Non-pigmented ciliary epithelial cell (primary cell): ENCODE measurements around the gene KLK1.
"Not testable (repeated sequence)": the region's sequence is repeated elsewhere in the genome, so short reads cannot be mapped to it uniquely, and the experiment has no call there.

Source experiments
- DNase-seq: peaks from one replicate; pipeline ENCODE4 v3.0.0-alpha.2; 2010; ENCODE audit warnings: low read depth

KLK1 gene

DNA sequence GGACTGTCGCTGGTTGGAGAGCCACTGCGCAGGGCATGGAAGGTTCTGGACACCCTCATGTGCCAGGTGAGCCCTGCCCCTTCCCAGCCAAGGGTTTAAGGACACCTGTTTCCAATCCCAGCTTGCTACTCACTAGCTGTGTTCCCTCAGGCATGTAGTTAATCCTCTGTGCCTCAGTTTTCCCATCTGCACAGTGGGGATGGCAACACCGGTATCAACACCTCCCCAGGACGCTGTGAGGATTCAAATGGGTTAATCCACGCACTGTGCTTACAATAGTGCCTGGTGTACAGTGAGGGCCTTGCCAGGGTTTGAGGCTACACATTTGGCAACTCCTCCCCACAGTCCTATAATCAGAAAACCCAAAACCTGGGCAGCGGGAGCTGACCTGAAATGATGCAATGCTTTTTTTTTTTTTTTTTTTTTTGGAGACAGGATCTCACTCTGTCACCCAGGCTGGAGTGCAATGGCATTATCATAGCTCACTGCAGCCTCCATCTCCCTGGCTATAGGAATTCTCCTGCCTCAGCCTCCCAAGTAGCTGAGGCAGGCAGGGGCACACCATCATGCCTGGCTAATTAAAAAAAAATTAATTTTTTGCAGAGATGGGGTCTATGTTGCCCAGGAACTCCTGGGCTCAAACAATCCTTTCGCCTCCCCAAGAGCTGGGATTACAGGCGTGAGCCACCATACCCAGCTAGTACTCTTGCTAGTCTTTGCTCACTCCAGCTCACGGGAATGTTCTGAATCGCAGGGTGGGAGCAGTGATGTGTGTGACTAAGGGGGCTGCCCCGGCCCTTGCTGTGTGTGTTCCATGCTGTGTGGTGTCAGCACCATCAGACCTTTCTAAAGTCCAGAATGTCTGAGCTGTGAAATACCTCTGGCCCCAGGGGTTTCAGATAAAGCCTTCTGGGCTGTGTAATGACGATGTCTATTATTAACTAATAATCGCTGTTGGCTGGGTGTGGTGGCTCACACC, 31.0 kb downstream of the KLK1 start:
- no peak for DNase-seq

DNA sequence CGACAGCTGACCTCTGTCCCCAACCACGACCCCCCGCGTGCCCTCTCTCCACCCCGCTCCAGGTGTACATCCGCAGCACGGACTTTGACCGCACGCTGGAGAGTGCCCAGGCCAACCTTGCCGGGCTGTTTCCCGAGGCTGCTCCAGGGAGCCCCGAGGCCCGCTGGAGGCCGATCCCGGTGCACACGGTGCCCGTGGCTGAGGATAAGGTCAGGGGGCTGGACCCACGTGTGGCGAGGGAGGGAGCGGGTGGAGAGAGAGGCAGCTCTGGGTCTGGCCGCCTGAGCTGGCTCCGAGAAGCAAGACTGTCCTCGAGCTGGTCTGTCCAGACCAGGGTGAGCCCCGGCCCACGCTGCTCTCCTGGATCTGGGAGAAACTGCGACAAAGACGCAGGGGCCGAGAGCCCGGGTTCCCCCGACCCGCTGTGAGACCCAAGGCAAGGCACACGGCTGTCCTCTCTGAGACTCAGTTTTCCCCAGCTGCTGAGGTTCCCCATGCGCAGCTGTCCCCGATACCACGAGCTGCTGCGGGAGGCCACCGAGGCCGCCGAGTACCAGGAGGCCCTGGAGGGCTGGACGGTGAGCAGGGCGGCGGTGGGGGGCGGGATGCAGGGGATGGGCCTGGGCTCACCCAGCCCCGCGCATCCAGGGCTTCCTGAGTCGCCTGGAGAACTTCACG, 31.9 kb downstream of the KLK1 start:
- no peak for DNase-seq

DNA sequence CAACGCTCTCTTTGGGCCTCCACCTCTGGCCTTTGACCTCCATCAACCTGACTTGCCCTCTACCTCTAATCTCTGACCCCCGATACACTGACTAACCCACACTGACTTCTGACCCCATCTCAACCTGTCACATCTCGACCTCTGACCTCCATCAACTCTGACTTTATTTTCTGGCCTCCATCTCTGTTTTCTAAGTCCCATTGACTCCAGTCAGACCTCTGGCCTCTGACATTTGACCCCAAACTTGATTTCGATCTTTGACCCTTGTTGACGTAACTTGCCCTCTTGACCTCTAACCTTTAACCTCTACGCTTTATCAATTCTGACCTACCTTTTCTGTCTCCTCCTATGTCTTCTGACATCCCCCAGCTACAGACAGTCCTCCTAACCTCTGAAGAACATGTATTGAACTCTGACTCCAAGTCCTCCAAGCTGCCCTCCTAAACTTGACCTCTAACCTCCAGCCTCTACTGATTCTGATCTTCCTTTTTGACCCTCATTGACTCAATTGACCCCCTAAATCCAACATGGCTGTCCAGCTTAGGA, 32.6 kb downstream of the KLK1 start:
- no peak for DNase-seq

DNA sequence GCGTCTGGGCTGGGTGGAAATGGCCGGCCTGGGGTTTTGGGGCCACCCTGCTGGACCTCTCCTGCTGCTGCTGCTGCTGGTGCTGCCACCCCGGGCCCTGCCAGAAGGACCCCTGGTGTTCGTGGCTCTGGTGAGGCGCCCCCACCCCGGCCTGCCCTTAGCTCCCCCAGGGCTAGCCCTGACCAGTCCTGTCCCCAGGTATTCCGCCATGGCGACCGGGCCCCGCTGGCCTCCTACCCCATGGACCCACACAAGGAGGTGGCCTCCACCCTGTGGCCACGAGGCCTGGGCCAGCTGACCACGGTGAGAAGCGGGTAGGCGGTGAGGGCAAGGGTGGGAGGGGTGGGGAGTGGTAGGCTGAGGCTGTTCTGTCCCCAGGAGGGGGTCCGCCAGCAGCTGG, 33.2 kb downstream of the KLK1 start, which contains the start of gene ACP4:
ACP4 (plus strand) TSS at position 20 of the 400 bp plus-strand sequence; CDS start at position 20, 0 bp downstream.
- no peak for DNase-seq

DNA sequence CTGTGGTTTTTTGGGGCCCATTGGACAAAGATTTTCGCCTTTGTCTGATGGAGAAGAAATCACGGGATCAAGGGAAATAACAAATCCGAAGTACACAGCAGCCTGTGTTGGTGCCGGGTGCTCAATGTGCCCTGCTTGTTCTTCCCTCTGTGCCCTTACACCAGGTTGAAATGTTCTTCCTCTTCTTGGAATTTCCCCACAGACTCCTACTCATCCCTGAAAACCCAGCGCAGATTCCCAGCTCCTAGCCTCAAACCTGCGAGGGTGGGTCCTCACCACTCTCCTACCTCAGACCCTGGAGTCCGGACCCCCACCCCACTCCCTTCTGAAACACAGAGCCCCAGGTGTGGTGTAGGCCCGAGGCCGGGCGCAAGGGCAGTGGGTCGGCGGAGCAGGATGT, 38.3 kb downstream of the KLK1 start:
- no peak for DNase-seq

DNA sequence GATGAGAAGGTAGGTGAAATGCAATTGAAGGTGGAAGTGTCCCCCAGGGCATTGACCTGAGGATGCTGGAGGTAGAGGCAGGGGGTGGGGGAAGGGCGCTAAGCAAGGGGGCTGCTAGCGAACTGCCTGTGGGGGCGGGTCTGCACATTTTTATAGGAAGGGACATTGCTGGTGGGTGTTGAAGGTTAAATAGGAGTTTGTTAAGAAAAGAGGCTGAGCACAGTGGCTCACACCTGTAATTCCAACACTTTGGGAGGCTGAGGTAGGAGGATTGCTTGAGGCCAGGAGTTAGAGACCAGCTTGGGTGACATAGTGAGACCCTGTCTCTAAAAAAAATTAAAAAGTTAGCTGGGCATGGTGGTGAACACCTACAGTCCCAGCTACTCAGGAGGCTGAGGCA, 38.9 kb downstream of the KLK1 start:
- no peak for DNase-seq

DNA sequence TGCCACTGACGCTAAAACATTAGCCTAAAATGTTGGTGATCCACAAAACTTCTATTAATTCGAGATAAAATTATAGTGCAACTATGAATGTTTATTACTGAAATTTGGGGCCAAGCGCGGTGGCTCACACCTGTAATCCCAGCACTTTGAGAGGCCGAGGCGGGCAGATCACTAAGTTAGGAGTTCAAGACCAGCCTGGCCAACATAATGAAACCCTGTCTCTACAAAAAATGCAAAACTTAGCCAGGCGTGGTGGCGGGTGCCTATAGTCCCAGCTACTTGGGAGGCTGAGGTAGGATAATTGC, 39.8 kb downstream of the KLK1 start:
- not testable (repeated sequence) for DNase-seq

DNA sequence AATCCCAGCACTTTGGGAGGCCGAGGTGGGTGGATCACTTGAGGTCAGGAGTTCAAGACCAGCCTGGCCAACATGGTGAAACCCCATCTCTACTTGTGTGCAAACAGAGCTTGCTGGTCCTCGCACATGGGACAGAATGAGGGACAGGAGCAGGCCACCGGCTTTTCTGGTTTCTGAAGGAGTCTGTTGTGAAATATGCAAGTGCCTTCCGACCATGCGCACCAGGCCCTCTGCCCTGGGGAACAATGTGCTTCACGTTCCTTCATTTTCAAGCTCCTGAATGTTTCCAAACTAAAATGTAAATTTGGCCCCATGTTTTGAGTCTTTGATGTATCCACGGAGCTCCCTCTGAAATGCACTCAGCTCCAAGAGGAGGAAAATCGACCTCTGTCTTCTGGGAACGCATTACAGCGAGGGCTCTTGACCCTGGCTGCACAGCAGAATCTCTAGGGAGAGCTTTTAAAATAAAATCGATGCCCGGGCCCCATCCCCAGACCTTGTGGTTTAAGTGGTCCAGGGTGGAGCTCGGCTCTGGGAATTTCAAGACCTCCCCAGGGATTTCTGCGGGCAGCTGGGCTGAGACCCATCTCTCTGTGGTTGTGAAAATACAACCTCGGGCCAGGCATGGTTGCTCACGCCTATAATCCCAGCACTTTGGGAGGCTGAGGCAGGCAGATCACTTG, 42.7 kb downstream of the KLK1 start:
- no peak for DNase-seq

DNA sequence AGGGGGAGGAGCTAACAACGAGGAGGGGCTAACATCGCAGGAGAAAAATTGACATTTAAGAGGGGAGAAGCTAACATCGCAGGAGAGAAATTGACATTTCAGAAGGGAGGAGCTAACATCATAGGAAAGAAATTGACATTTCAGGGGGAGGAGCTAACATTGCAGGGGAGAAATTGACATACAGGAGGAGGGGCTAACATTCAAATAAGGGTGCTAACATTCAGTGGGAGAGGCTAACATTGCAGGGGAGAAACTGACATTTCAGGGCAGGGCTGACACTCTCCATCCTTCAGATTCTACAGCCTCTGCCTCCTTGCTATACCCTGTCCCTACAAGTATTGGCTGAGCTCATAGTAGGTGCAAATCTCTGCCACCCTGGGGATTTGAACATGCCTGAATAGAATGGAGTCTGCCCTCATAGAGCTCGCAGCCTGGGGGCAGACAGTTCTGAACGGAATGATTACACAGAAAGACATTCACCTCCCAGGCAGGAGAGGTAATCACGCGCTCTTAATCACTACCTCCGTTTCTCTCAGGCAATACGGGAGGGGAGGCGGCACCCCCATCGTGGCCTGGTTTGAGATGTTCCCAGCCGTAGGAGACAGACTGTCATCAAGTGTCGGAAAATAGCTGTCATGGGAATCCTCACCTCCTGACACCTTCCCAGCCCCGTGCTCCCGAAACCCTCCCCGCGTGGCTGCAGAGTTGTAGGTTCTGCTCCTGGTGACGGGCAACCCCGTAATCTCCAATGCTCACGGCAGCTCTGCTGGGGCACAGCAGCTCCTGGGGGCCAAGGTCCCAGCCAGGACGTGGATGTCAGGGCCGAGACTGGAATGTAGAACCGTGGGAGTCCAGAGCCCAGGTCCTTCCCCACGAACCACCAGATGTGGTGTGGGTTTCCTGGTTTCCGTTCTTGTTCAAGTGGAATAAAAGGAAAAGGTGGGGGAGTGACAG, 43.8 kb downstream of the KLK1 start:
- DNase-seq, result no peak

DNA sequence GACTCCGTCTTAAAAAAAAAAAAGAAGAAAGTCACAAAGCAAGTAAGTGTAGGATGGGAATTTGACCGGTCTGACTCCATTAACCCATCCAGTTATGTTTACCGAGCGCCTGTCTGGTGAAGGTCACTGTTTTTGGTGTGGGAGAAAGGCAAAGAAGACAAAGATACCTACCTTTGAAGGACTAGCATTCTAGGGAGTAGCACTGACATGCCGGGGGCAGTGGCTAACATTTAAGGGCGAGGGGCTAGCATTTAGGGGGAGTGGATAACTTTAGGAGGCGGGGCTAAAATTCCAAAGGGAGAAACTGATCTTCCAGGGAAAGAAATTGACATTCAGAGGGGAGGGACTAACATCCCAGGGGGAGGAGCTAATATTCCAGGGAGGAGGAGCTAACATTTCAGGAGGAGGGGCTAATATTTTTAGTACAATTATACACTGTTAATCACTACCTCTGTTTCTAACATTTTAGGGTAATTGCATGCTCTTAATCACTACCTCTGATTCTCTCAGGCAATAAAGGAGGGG, 44.6 kb downstream of the KLK1 start:
- no peak for DNase-seq

DNA sequence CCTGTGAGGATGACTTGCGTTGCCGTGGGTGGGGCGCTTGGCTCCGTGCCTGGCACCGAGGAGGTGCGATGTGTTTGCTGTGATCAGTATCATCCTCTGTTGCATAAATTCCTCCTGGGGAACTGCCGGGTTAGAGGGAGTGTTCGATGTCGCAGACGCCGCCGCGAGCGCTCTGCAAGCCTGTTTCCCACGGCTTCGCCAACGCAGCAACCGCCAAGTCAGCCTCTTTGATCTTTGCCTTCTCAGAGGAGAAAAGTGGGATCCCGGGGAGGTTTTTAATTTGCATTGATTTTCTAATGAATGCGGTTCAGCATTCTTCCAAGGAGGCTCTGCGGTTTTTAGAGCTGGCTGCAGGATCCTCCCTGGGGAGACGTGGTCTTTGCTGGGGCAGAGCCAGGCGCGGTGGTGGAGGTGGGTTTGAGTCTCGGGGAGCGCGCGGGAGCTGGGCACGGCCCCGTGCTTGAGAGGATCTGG, 45.7 kb downstream of the KLK1 start:
- DNase-seq, result no peak

DNA sequence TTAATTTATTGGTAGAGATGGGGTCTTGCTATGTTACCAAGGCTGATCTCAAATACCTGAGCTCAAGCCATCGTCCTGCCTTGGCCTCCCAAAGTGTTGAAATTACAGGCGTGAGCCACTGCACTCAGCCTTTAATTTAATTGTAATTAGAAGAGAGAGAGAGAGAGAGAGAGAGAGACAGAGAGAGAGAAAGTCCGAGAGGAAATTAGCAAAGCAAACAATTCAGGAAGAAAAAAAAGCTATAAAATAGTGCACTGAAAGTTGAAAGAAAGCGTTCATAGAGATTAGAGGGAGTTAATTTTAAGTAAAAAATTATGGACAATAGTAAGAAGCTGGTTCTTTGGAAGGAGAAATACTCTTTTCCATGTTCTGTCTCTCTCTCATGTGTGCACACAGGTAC, 46.3 kb downstream of the KLK1 start:
- no peak for DNase-seq

DNA sequence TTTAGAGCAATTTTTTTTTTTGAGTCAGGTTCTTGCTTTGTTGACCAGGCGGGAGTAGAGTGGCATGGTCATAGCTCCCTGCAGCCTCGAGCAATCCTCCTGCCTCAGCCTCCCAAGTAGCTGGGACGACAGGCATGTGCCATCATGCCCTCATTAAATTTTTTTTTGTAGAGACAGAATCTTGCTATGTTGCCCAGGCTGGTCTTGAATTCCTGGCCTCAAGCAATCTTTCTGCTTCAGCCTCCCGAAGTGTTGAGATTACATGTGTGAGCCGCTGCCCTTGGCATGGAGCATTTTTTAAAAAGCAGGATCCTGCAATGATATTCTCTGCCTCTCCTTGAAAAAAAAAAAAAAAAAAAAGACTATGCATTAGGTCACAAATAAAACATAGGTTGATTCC, 47.5 kb downstream of the KLK1 start:
- no peak for DNase-seq

DNA sequence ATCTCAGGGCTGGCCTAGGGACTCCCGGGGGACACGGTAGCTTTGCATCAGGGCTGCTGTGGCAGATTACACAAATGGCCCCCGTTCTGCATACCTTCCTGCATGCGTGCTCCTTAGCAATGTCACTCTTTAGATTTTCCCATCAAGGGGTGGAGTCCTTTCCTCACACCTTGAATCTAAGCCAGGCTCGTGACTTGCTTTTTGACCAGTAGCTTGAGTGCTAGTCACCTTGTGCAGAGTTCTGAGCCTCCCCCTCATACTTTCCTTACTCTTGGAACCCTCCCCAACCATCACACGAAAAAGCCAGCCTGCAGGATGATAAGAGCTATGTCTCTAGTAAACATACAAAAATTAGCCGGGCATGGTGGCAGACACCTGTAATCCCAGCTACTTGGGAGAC, 50.1 kb downstream of the KLK1 start:
- not testable (repeated sequence) for DNase-seq

DNA sequence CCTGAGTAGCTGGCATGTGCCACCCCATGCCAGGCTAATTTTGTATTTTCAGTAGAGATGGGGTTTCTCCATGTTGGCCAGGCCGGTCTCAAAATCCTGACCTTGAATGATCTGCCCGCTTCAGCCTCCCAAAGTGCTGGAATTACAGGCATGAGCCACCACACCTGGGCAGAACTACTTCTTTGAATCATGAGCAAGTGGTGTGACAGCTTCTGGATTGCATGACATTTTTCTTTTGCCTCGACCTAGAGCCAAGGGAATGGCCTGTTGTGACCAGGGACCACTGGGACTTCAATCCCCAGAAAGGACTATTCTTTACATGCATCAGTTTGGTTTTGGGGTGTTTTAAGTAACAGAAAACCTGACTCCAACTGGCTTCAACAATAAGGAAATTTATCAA, 50.7 kb downstream of the KLK1 start:
- DNase-seq, result not testable (repeated sequence)

DNA sequence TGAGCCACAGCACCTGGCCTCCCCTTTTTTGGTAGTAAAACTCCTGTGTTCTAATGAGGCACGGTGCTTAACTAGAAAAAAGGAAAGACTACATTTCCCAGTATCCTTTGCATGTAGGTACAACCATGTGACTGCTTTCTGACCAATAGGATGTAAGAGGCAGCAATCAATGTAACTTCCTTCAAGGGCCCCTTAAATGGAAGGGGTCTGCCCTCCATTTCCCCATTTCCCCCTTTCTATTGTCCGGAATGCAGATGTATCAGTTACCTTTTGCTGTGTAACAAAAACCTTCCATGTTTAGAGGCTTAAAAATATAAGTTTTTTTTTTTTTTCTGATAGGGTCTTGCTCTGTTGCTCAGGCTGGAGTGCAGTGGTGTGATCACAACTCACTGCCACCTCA, 51.1 kb downstream of the KLK1 start:
- no peak for DNase-seq

DNA sequence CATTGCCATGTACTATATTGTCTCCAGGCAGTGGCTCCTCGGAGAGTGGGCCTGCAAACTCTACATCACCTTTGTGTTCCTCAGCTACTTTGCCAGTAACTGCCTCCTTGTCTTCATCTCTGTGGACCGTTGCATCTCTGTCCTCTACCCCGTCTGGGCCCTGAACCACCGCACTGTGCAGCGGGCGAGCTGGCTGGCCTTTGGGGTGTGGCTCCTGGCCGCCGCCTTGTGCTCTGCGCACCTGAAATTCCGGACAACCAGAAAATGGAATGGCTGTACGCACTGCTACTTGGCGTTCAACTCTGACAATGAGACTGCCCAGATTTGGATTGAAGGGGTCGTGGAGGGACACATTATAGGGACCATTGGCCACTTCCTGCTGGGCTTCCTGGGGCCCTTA, 52.7 kb downstream of the KLK1 start:
- DNase-seq, result no peak

DNA sequence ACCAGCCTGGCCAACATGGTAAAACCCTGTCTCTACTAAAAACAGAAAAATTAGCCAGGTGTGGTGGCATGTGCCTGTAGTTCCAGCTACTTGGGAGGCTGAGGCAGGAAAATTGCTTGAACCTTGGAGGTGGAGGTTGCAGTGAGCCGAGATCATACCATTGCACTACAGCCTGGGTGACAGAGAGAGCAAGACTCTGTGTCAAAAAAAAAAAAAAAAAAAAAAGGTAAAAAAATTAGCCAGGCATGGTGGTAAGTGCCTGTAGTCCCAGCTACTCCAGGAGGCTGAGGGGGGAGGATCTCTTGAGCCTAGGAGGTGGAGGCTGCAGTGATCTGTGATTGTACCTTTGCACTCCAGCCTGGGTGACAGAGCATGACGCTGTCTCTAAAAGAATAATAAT, 53.4 kb downstream of the KLK1 start, which contains the start of gene GPR32:
GPR32 (plus strand) TSS at position 301 of the 400 bp plus-strand sequence. CDS start 137 bp downstream, outside the sequence.
- not testable (repeated sequence) for DNase-seq
